ENCODE measurements around the gene CMBL.
"Not testable (repeated sequence)": the region's sequence is repeated elsewhere in the genome, so short reads cannot be mapped to it uniquely, and the experiment has no call there.

Gene CMBL

GRCh38 chr5:10333154-10334006 lies 25.7 kb upstream of the CMBL start:
- peak; percentile 49 for DNase-seq

- DNase-seq, result no peak
Measured at GRCh38 chr5:10332301-10332700, 24.6 kb upstream of the CMBL start.

- DNase-seq, result peak; percentile 82
Measured at GRCh38 chr5:10331341-10331796, 23.7 kb upstream of the CMBL start.

GRCh38 chr5:10330511-10331230 lies 23.0 kb upstream of the CMBL start:
- no peak for DNase-seq

- peak; percentile 64 for DNase-seq
Measured at GRCh38 chr5:10329820-10330481, 22.2 kb upstream of the CMBL start.

- DNase-seq, result no peak
Measured at GRCh38 chr5:10329446-10329819, 21.7 kb upstream of the CMBL start.

- DNase-seq, result no peak
Measured at GRCh38 chr5:10328323-10328722, 20.6 kb upstream of the CMBL start.

- no peak for DNase-seq
Measured at GRCh38 chr5:10324518-10325370, 17.0 kb upstream of the CMBL start.

- no peak for DNase-seq
Measured at GRCh38 chr5:10323588-10324488, 16.1 kb upstream of the CMBL start.

GRCh38 chr5:10321882-10322281 lies 14.2 kb upstream of the CMBL start:
- no peak for DNase-seq

- DNase-seq, result no peak
Measured at GRCh38 chr5:10320793-10321192, 13.1 kb upstream of the CMBL start.

- no peak for DNase-seq
Measured at GRCh38 chr5:10319202-10319851, 11.6 kb upstream of the CMBL start.

- no peak for DNase-seq
Measured at GRCh38 chr5:10317825-10318682, 10.4 kb upstream of the CMBL start.

GRCh38 chr5:10315824-10316509 lies 8.3 kb upstream of the CMBL start:
- DNase-seq, result no peak

- DNase-seq, result no peak
Measured at GRCh38 chr5:10315201-10315600, 7.5 kb upstream of the CMBL start.

GRCh38 chr5:10311595-10312425 lies 4.1 kb upstream of the CMBL start:
- DNase-seq, result no peak

GRCh38 chr5:10310835-10311570 lies 3.3 kb upstream of the CMBL start:
- not testable (repeated sequence) for DNase-seq

Data from femur (tissue), 1 donor.